HG03103 (cell line): ENCODE measurements around the gene RASSF3.

Source experiments
- ATAC-seq: cut with Tn5 transposase; IDR thresholded peaks from one replicate; pipeline ENCODE4 v1.9.1; 2021; ENCODE audit warnings: low read depth; ENCODE audit not compliant: unreplicated experiment

RASSF3 gene

GRCh38 chr12:64746663-64747062, 136.4 kb downstream of the RASSF3 start:
- no peak for ATAC-seq
